Tibial nerve (tissue), 4 donors: ENCODE measurements around the gene YIPF7. TPM values are rescaled to one million over a fixed set of nuclear protein-coding genes. Genes with fewer than 3 reads are reported as not detected.

Experiments used
- DNase-seq, 2 donors: peaks; one replicate each; pipeline ENCODE4 v3.0.0-alpha.2; 2019; ENCODE audit warnings: low spot score in 2 of 2
- H3K27ac ChIP-seq, 4 donors: fragments of 200-600 bp; sonication (generic) in 3 of 4; one replicate each; pipeline ENCODE4 v1.5.1; 2017 to 2019; ENCODE audit warnings: mild to moderate bottlenecking in 1 of 4
- H3K27me3 ChIP-seq, 2 donors: fragments of 200-600 bp; sonication (generic) in 1 of 2; one replicate each; pipeline versions ENCODE4 v1.5.1 to v1.6.0; 2017 to 2019
- H3K36me3 ChIP-seq, 3 donors: fragments of 200-600 bp; sonication (generic); one replicate each; pipeline ENCODE4 v1.5.1; 2018 to 2019
- H3K4me1 ChIP-seq, 4 donors: fragments of 200-600 bp; sonication (generic) in 3 of 4; one replicate each; pipeline ENCODE4 v1.5.1; 2017 to 2019
- H3K4me3 ChIP-seq, 4 donors: fragments of 200-600 bp; sonication (generic) in 3 of 4; one replicate each; pipeline ENCODE4 v1.5.1; 2017 to 2019; ENCODE audit warnings: mild to moderate bottlenecking in 1 of 4, moderate library complexity in 1 of 4
- H3K9me3 ChIP-seq, 4 donors: fragments of 200-600 bp; sonication (generic) in 3 of 4; one replicate each; pipeline ENCODE4 v1.5.1; 2017 to 2019
- EP300 ChIP-seq, 2 donors: sonication (generic); formaldehyde crosslinking; IDR thresholded peaks; one replicate each; pipeline ENCODE4 v1.6.1; 2017; ENCODE audit warnings: antibody characterized with exemption in 2 of 2, mild to moderate bottlenecking in 1 of 2
- POLR2A ChIP-seq, 2 donors: fragments of 450-650 bp; IDR thresholded peaks; one replicate each; pipeline ENCODE4 v1.6.1; 2017; ENCODE audit warnings: antibody characterized with exemption in 2 of 2, mild to moderate bottlenecking in 2 of 2, moderate library complexity in 2 of 2
- WGBS, 2 donors: methylation state at CpG; one replicate each; pipeline ENCODE4 v1.1.5; 2018; 5-methylcytosine and 5-hydroxymethylcytosine counted together
- total RNA-seq, 4 donors: library from RNA; depleted of rRNA; stranded (reverse); fragments of >200 nt; gene quantifications; one replicate each; pipeline ENCODE4 v1.1.0, GENCODE V29; 2016
- TF ChIP-seq, protein P1 (sequence below), 5 experiments: fragments of 200-600 bp in 3 of 5; fragments of 450-650 bp in 2 of 5; sonication (generic) in 3 of 5; IDR thresholded peaks; one replicate each; pipeline ENCODE4 v1.5.1; 2016 to 2019; ENCODE audit warnings: antibody characterized with exemption in 5 of 5, mild to moderate bottlenecking in 3 of 5, moderate library complexity in 2 of 5

YIPF7 gene
- total RNA-seq, 4 donors from 2014 or later, result 0.98 to 2.0 TPM; not detected in 2

GRCh38 chr4:44652002-44652401 is 577 bp upstream of the YIPF7 start:
- Histone ChIP-seq H3K27me3 (no peaks in the 10 kb centered on the region), H3K4me3 (no peak overlapping the region), H3K9me3 (no peaks in the 10 kb centered on the region), H3K4me1 (no peaks in the 10 kb centered on the region), H3K36me3 (no peaks in the 10 kb centered on the region), H3K27ac (no peak overlapping the region)
- DNase-seq, result no peak
- TF ChIP-seq EP300 (IDR thresholded peaks at IDR 0.05) (no peak), POLR2A (IDR thresholded peaks at IDR 0.05) (no peak)
- TF ChIP-seq, protein P1, sequence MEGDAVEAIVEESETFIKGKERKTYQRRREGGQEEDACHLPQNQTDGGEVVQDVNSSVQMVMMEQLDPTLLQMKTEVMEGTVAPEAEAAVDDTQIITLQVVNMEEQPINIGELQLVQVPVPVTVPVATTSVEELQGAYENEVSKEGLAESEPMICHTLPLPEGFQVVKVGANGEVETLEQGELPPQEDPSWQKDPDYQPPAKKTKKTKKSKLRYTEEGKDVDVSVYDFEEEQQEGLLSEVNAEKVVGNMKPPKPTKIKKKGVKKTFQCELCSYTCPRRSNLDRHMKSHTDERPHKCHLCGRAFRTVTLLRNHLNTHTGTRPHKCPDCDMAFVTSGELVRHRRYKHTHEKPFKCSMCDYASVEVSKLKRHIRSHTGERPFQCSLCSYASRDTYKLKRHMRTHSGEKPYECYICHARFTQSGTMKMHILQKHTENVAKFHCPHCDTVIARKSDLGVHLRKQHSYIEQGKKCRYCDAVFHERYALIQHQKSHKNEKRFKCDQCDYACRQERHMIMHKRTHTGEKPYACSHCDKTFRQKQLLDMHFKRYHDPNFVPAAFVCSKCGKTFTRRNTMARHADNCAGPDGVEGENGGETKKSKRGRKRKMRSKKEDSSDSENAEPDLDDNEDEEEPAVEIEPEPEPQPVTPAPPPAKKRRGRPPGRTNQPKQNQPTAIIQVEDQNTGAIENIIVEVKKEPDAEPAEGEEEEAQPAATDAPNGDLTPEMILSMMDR (IDR thresholded peaks at IDR 0.05), result no peak
- 71 to 79% methylated on average over 1 of the region's 1 CpG for WGBS, 2 donors

DNA sequence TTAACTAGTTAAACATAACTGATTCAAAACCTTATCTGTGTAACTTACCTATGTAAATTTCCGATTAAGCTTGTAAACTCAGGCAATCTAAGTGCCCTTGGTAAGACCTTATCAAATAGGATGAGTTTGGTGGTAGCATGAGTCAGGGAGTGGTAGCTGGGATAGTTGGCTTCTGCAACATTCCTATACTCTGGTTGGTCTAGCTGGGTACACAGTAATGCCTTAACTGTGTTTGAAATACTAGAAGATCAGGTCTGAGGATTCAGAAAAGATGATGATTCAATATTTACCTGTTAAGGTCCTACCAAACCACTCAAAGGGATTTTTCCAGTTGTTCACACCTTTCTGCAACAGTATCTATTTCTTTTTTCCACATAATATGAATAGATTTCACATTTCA is 5.3 kb downstream of the YIPF7 start:
- Histone ChIP-seq H3K27ac (no peak overlapping the region), H3K36me3 (no peaks in the 10 kb centered on the region), H3K4me3 (no peak overlapping the region), H3K27me3 (no peaks in the 10 kb centered on the region), H3K9me3 (peaks cover 0 to 16% (median 1%) of the 10 kb centered on the region in 4 donors), H3K4me1 (no peaks in the 10 kb centered on the region)
- TF ChIP-seq POLR2A (IDR thresholded peaks at IDR 0.05), result no peak
- TF ChIP-seq, protein P1 (IDR thresholded peaks at IDR 0.05), result no peak
- TF ChIP-seq EP300 (IDR thresholded peaks at IDR 0.05), result no peak
- DNase-seq, result no peak
- 81 to 89% methylated on average over 1 of the region's 1 CpG for WGBS, 2 donors

DNA sequence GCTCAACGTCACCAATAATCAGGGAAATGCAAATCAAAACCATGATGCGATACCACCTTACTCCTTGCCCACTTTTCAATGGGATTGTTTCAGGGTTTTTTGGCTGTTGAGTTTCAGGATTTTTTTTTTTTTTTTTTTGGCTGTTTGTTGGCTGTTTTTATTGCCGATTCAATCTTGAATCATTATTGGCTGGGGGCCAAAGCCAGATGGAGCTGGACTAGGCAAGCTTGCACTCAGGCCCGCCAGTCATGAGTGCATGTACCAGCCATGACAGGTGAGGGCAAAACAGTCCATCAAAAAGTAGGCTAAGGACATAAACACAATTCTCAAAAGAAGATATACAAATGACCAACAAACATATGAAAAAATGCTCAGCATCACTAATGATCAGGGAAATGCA is 13.3 kb downstream of the YIPF7 start:
- 74 to 77% methylated on average over 4 of the region's 4 CpGs for whole genome bisulfite sequencing, 2 donors
- DNase-seq, result no peak
- H3K4me3 ChIP-seq, result no peak overlapping the region
- H3K4me1 ChIP-seq, result no peaks in the 10 kb centered on the region
- TF ChIP-seq, protein P1 (IDR thresholded peaks at IDR 0.05), result no peak
- TF ChIP-seq EP300 (IDR thresholded peaks at IDR 0.05) (no peak), POLR2A (IDR thresholded peaks at IDR 0.05) (no peak)
- H3K9me3 ChIP-seq, result peaks cover 0 to 3% (median 0%) of the 10 kb centered on the region in 4 donors
- H3K27ac ChIP-seq, result no peak overlapping the region
- no peaks in the 10 kb centered on the region for H3K27me3 ChIP-seq
- no peaks in the 10 kb centered on the region for H3K36me3 ChIP-seq

GRCh38 chr4:44632733-44633132 is 18.7 kb downstream of the YIPF7 start:
- TF ChIP-seq POLR2A (IDR thresholded peaks at IDR 0.05) (no peak), EP300 (IDR thresholded peaks at IDR 0.05) (no peak)
- TF ChIP-seq, protein P1 (IDR thresholded peaks at IDR 0.05), result no peak
- H3K4me3 ChIP-seq, result no peak overlapping the region
- no peaks in the 10 kb centered on the region for H3K4me1 ChIP-seq
- no peaks in the 10 kb centered on the region for H3K9me3 ChIP-seq
- H3K27ac ChIP-seq, result no peak overlapping the region
- 82 to 83% methylated on average over 8 of the region's 8 CpGs for WGBS, 2 donors
- no peaks in the 10 kb centered on the region for H3K36me3 ChIP-seq
- no peaks in the 10 kb centered on the region for H3K27me3 ChIP-seq
- no peak for DNase-seq

DNA sequence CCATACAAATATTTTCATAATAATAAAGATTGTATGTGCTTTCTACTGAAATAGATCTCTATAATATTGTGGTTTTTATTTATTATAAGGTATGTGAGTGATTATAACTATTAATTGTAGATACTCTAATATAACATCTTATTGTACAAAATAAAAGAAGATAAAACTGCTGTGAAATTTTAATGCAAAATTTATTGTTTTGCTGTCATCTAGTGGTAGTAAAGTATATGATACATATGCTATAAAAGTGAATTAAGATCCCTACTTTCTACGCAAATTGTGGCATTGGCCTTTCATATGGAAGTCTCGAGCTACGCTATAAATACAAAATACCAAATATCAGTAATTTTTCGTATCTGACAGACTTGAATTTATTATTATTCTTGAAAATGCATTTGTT is 19.3 kb downstream of the YIPF7 start:
- Histone ChIP-seq H3K36me3 (no peaks in the 10 kb centered on the region), H3K27me3 (no peaks in the 10 kb centered on the region), H3K4me3 (no peak overlapping the region), H3K4me1 (no peaks in the 10 kb centered on the region), H3K9me3 (no peaks in the 10 kb centered on the region), H3K27ac (no peak overlapping the region)
- no peak for DNase-seq
- TF ChIP-seq EP300 (IDR thresholded peaks at IDR 0.05) (no peak), POLR2A (IDR thresholded peaks at IDR 0.05) (no peak)
- TF ChIP-seq, protein P1 (IDR thresholded peaks at IDR 0.05), result no peak
- WGBS, 2 donors, result 75 to 76% methylated on average over 4 of the region's 4 CpGs
